Measurements from ENCODE around the gene AHI1.
"Not testable (repeated sequence)": the region's sequence is repeated elsewhere in the genome, so short reads cannot be mapped to it uniquely, and the experiment has no call there.

AHI1 gene

GRCh38 chr6:135268740-135269139 lies 228.8 kb downstream of the AHI1 start:
- DNase-seq (ENCODE audit: low spot score) (no peak), FAIRE-seq (no peak)

DNA sequence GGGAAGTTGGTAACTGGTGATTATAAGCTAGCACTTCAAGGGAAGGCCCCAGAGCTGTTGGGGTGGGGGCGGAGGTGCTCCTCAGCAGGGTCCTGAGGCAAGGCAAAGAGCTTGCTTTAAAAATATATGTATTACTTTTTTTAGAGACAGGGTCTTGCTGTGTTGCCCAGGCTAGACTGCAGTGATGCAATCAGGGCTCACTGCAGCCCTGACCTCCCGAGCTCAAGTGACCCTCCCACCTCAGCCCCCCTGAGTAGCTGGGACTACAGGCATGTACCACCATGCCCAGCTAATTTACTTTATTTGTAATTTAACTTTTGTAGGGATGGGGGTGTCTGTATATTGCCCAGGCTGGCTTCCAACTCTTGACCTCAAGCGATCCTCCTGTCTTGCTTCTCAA lies 229.3 kb downstream of the AHI1 start:
- FAIRE-seq (no peak), DNase-seq (ENCODE audit: low spot score) (no peak)

DNA sequence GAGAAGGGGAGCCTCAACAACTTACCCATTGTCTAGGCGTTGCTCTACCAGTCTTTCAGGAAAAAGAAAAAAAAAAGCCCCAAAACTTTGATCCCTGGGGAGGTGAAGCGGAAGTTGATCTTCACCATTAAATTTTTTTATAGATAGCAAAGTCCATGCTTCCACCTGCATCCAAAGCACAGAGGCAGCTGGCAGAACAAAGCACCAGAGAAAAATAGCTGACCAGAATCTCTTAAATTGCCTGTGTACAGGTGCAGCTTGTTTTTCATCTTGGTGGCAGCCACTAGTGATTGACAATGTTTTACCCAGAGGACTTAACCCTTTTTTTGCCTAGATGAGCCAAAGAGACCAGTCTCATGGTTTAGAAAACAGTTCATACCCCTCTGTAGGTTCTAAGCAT lies 230.5 kb downstream of the AHI1 start:
- no peak for FAIRE-seq

GRCh38 chr6:135266675-135267074 lies 230.9 kb downstream of the AHI1 start:
- no peak for FAIRE-seq
- no peak for DNase-seq (ENCODE audit: low spot score)

More for the DNA sequence above, 230.5 kb downstream of the AHI1 start:
- no peak for DNase-seq (ENCODE audit: low spot score)

DNA sequence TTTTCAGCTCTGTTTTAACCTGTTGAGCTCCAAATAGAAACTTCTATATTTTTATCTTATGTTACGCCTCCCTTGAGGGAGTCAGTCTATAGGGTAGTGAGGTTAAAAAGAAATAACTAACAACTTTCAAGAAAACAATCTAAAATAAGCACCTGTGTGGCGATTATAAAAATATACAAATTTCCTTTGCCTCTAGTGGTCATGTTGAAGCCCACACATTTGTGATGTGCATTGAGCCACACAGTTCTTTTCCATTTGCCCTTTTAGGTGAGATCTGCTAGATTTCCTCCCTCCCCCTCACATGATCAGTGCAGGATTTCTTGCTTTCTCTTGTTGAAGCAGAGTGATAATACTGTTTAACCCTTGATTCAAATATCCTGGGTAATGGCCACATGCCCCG lies 232.3 kb downstream of the AHI1 start:
- FAIRE-seq (no peak), DNase-seq (ENCODE audit: low spot score) (no peak)

DNA sequence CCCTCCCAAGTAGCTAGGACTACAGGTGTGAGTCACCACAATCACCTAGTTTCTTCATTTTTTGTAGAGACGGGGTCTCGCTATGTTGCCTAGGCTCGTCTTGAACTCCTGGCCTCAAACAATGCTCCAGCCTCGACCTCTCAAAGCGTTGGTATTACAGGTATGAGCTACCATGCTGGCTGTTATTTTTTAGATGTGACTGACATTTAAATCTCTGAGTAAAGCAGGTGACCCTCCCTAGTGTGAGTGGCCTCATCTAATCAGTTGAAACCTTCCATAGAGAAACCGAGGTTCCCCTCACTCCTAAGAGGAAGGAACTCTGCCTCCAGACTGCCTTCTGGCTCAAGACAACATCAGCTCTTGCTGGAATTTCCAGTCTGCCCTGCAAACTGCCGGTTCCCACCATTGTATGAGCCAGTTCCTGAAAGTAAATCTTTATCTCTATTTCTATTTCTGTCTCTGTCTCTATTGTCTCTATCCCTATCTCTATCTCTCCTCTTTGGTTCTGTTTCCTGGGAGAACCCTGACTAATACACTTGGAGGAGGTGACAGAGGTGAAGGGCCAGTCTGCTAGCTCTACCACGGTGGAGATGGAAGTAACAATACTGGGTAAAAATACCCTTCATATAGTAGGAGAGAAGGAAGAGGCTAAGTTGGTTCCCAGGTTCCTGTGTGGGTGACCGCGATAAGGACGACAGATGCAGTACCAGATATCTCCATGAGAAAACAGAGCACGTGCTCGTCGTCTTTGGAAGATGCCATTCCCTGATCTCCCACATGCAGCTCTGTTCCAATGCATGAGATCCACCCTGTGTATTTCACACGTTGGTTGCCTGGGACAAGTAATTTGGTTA lies 235.4 kb downstream of the AHI1 start:
- FAIRE-seq (no peak), DNase-seq (ENCODE audit: low spot score) (no peak)

- FAIRE-seq (no peak), DNase-seq (ENCODE audit: low spot score) (no peak)
Observed at GRCh38 chr6:135260612-135261011, 236.9 kb downstream of the AHI1 start.

DNA sequence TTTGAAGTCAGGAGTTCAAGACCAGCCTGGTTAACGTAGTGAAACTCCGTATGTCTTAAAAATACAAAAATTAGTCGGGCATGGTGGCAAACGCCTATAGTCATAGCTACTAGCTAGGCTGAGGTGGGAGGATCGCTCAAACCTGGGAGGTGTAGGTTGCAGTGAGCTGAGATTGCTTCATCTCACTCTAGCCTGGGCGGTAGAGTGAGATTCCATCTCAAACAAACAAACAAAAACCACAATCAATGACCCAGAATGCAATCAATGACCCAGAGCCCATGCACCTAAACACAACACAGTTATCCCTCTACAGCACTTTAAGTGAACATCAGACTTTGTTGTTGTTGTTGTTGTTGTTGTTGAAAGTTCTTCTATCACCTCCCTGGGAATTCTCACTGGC lies 238.6 kb downstream of the AHI1 start:
- FAIRE-seq, result no peak
- DNase-seq (ENCODE audit: low spot score), result no peak

GRCh38 chr6:135257631-135258405 lies 239.7 kb downstream of the AHI1 start:
- DNase-seq (ENCODE audit: low spot score) (no peak), FAIRE-seq (no peak)

GRCh38 chr6:135256866-135257265 lies 240.7 kb downstream of the AHI1 start:
- FAIRE-seq (no peak), DNase-seq (ENCODE audit: low spot score) (no peak)

- FAIRE-seq (no peak), DNase-seq (ENCODE audit: low spot score) (no peak)
Observed at GRCh38 chr6:135254471-135254870, 243.1 kb downstream of the AHI1 start.

DNA sequence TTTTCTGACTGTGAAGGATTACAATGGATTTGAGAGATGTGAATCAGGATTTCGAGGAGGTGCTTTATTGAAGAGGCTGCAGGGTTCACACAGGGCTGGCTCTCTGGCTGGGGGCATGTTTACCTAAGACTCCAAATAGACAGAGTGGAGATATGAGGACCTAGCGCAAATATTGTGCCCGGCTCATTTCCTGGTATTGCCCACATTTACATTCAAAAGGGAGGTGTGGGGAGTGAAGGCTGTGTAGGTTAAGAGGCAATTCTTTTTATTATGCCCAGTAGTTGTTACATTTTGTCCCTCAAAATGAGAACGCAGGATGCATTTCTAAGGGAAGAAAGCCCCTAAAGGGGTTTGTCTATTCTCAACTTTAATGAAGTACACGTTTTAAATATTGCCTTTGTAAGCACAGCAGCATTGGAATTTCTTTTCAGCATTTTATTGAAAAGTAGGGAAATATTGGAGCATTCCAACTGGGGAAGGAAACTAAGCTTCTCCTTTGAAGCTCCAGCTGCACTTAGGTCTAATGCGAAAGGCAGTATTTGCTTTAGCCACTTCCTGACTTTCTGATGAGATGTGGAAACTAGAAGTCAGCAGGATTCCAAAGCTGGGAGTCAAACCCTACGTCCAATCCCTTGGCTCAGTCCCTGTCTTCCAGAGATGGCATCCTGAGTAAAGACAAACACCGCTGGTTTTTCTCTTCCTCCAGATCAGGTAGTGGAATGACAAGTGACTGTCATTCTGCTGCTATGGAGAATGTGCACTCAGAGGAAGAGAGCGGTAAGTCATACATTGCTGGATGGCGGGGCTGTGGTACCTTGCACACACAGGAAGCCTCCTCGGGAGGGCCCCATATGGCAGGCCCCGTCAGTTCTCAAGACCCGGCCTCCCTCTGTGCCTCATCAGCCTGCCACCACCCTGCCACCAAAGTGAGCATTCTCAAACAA lies 245.8 kb downstream of the AHI1 start:
- FAIRE-seq (no peak), DNase-seq (ENCODE audit: low spot score) (no peak)

GRCh38 chr6:135250751-135251497 lies 246.6 kb downstream of the AHI1 start:
- no peak for DNase-seq (ENCODE audit: low spot score)
- no peak for FAIRE-seq

- no peak for DNase-seq (ENCODE audit: low spot score)
- no peak for FAIRE-seq
Observed at GRCh38 chr6:135250234-135250633, 247.3 kb downstream of the AHI1 start.

- FAIRE-seq; DNase-seq (ENCODE audit: low spot score): not testable (repeated sequence)
Observed at GRCh38 chr6:135246412-135247012, 251.0 kb downstream of the AHI1 start.

DNA sequence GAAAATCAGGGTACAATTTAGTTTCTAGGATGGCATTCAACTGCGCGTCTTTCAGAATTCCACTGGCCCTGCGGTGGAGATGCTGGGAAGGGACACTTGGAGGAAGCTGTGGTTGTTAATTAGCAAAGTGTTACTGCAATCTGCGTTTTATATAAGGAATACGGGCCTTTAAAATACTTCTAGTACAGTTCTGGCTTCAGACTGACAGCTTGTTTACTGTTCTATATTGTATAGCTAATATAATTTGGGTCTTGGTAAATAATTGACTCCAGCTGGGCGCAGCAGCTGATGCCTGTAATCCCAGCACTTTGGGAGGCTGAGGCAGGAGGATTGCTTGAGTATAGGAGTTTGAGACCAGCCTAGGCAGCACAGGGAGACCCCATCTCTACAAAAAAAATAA lies 252.7 kb downstream of the AHI1 start:
- DNase-seq (ENCODE audit: low spot score) (no peak), FAIRE-seq (no peak)

DNA sequence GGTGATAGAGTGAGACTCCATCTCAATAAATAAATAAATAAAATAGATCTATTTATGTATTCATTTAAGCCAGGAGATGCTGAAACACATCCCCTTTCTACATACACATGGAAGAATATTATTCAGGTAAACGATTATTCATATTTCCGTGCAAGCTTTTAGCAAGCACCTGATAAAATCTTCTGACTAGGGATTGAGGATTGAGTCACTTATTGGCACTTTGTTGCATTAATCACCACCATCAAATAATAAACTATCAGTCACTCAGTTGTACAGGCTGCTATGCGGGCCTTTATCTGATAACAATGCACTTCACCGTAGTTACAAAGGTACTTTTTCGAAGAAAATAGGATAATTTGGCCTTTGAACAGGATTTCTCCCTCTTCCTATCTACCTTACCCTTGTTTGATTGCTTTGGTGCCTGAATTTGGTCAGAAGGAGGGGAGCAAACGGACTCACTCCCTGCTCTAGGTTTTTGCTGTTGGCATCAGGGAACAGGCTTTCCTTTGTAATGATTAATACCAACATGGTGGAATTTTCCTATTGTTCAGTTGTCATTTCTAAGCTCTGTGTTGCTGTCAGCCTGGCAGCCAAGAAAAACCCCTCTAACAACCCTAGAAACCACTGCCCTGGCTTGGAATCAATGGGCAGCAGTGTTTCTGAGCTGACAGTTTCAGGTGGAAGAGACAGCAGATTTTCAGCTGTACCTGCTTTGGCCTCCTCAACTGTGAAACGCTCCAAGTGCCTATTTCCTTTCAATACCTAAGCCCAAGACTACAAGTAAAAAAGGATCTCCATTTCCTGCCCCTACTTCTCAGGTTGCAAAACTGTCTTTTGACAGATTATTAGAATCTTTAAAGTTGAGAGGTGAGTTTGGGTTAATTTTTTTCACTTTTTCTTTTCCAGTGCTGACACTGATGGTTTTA lies 253.4 kb downstream of the AHI1 start:
- DNase-seq (ENCODE audit: low spot score) (no peak), FAIRE-seq (no peak)

DNA sequence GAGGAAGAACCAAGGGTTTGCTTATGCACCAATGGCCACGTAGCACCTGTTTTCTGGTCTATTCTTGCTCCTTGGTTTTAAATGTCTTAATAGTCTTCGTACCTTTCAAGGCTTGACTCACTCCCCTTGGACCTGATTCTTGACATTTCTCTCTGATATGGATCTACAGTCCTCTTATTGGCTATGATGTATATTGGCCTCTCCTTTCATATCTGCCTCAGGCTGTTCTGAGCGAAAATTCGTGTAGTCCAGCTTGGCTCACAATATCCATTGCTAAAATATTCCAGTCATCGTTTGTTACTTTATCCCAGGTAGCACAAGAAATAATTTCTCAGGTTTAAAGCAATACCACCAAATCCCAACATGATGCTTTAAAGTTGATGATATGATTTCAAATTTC lies 256.8 kb downstream of the AHI1 start:
- FAIRE-seq, result no peak
- DNase-seq (ENCODE audit: low spot score), result no peak

DNA sequence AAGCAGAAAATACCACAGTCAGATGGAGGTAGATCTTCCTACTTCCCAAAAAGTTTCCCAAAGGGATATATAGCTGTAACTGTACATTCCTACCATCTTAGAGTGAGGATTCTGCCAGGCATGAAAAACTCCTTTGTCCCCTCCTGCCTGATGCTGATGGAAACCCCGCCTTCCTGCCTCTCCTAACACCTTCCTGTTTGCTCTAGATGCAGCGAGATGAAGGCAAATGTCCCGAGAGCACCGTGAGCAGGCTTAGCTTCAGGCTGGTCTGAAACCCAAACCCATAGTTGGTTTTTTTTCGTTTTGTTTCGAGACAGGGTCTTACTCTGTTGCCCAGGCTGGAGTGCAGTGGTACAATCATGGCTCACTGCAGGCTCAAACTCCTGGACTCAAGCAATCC lies 260.8 kb downstream of the AHI1 start:
- DNase-seq (ENCODE audit: low spot score) (no peak), FAIRE-seq (no peak)

Measured in urothelium cell line (cell line).